K562 (cell line): Measurements from ENCODE around the gene RINT1. TPM values are rescaled to one million over a fixed set of nuclear protein-coding genes. Genes with fewer than 3 reads are reported as not detected.

Source experiments
- ADNP ChIP-seq: fragments of 200-800 bp; sonication (Bioruptor generic); IDR thresholded peaks from 2 replicates; pipeline ENCODE4 v1.6.1; 2016; ENCODE audit warnings: missing genetic modification characterization, missing compliant biosample characterization
- ATF1 ChIP-seq, 2 experiments: fragments of 450-650 bp in 1 of 2; IDR thresholded peaks; 2 replicates each; pipeline ENCODE4 v1.6.1; 2016; ENCODE audit warnings: missing compliant biosample characterization in 1 of 2, missing genetic modification characterization in 1 of 2
- ATF3 ChIP-seq, 2 experiments: fragments of 450-650 bp in 1 of 2; sonication (generic) in 1 of 2; formaldehyde crosslinking in 1 of 2; IDR thresholded peaks in 1 of 2; conservative IDR thresholded peaks in 1 of 2; 2 replicates each; pipeline versions ENCODE4 v1.6.1 to v1.8.1; 2016 to 2023; ENCODE audit warnings: mild to moderate bottlenecking in 2 of 2, moderate library complexity in 2 of 2, inconsistent platforms in 1 of 2, missing genetic modification reagents in 1 of 2
- DACH1 ChIP-seq: fragments of 450-650 bp; IDR thresholded peaks from 2 replicates; pipeline ENCODE4 v1.6.1; 2018; ENCODE audit not compliant: partially characterized antibody
- DNMT1 ChIP-seq: fragments of 450-650 bp; IDR thresholded peaks from 2 replicates; pipeline ENCODE4 v1.6.1; 2016; ENCODE audit warnings: antibody characterized with exemption, mild to moderate bottlenecking
- GABPA ChIP-seq: fragments of 200-800 bp; sonication (Bioruptor generic); conservative IDR thresholded peaks from 2 replicates; pipeline ENCODE4 v1.6.1; 2016; ENCODE audit warnings: low read depth, missing genetic modification characterization, missing compliant biosample characterization
- JUND ChIP-seq, 2 experiments: IDR thresholded peaks; 2 replicates in 1 of 2; 3 replicates in 1 of 2; pipeline ENCODE4 v1.6.1; 2011; ENCODE audit warnings: borderline replicate concordance in 2 of 2, low read depth in 2 of 2, low read length in 2 of 2, improper control_type of control experiment in 1 of 2, missing biosample characterization in 1 of 2, missing genetic modification characterization in 1 of 2, missing genetic modification reagents in 1 of 2
- NFE2L1 ChIP-seq: fragments of 450-650 bp; IDR thresholded peaks from 2 replicates; pipeline ENCODE4 v1.6.1; 2016; ENCODE audit warnings: missing genetic modification characterization, low read depth, mild to moderate bottlenecking, missing compliant biosample characterization, moderate library complexity, borderline replicate concordance
- PCBP1 ChIP-seq: fragments of 200-400 bp; formaldehyde crosslinking; IDR thresholded peaks from 2 replicates; pipeline ENCODE4 v1.6.1; 2018; ENCODE audit warnings: mild to moderate bottlenecking, low read depth, low read length; ENCODE audit not compliant: poor library complexity, severe bottlenecking
- RBM15 ChIP-seq: fragments of 200-400 bp; formaldehyde crosslinking; IDR thresholded peaks from 2 replicates; pipeline ENCODE4 v1.6.1; 2018; ENCODE audit warnings: mild to moderate bottlenecking, low read length, moderate library complexity; ENCODE audit not compliant: insufficient read depth
- RFX5 ChIP-seq: IDR thresholded peaks from 2 replicates; pipeline ENCODE4 v1.6.1; 2011; ENCODE audit warnings: low read depth, mild to moderate bottlenecking, improper control_type of control experiment, low read length
- SPI1 ChIP-seq: IDR thresholded peaks from 2 replicates; pipeline ENCODE4 v1.6.1; 2011; ENCODE audit warnings: low read depth, low read length, control low read depth, borderline replicate concordance
- TAF9B ChIP-seq: fragments of 450-650 bp; IDR thresholded peaks from 2 replicates; pipeline ENCODE4 v1.6.1; 2018; ENCODE audit warnings: mild to moderate bottlenecking; ENCODE audit not compliant: partially characterized antibody
- THRA ChIP-seq: fragments of 450-650 bp; IDR thresholded peaks from 2 replicates; pipeline ENCODE4 v1.6.1; 2017; ENCODE audit warnings: mild to moderate bottlenecking, moderate library complexity
- ZNF239 ChIP-seq: fragments of 250-450 bp; sonication (Bioruptor Pico); IDR thresholded peaks from 2 replicates; pipeline ENCODE4 v1.4.0; 2020; ENCODE audit warnings: mild to moderate bottlenecking
- ZNF445 ChIP-seq: fragments of 250-450 bp; sonication (Bioruptor Pico); IDR thresholded peaks from 2 replicates; pipeline ENCODE4 v1.4.0; 2020; ENCODE audit warnings: low read depth, mild to moderate bottlenecking, moderate library complexity
- polyA plus RNA-seq, 8 experiments: library from polyadenylated mRNA; depleted of rRNA in 4 of 8; stranded (reverse) in 5 of 8; unstranded in 3 of 8; fragments of >200 nt; fragmentation: Nextera tagmentation in 2 of 8; fragmentation: Illumina TruSeq in 1 of 8; extraction: Ambion mirVana in 2 of 8; extraction: Trizol in 1 of 8; gene quantifications; 2 replicates each; pipeline versions ENCODE4 v1.2.1 to v1.2.3, GENCODE V29; 2011 to 2014; ENCODE audit warnings: inconsistent platforms in 1 of 8, missing spikeins in 1 of 8
- total RNA-seq, 7 experiments: library from RNA; depleted of rRNA in 6 of 7; stranded (reverse); fragments of >200 nt in 6 of 7; fragmentation: Illumina TruSeq in 2 of 7; extraction: Trizol in 2 of 7; gene quantifications; 2 replicates each; pipeline versions ENCODE4 v1.2.1 to v1.2.3, GENCODE V29; 2011 to 2021; ENCODE audit warnings: low replicate concordance in 1 of 7
- TF ChIP-seq, protein P1 (sequence below), 2 experiments: fragments of 150-350 bp in 1 of 2; IDR thresholded peaks; 2 replicates each; pipeline ENCODE4 v1.6.1; 2012 to 2016; ENCODE audit warnings: low read depth in 2 of 2, low read length in 2 of 2, mild to moderate bottlenecking in 1 of 2, moderate library complexity in 1 of 2
- TF ChIP-seq, protein P2 (sequence below): fragments of 250-450 bp; sonication (Bioruptor Pico); IDR thresholded peaks from 2 replicates; pipeline ENCODE4 v1.5.0; 2022; ENCODE audit warnings: mild to moderate bottlenecking

RINT1 gene
- total and polyA plus RNA-seq, 9 of the 15 experiments (the other 6 are each of a cell fraction or from before 2014, with no cell fraction given) = 21.3 to 74.3 (median 27.4) TPM

- TF ChIP-seq, protein P1, sequence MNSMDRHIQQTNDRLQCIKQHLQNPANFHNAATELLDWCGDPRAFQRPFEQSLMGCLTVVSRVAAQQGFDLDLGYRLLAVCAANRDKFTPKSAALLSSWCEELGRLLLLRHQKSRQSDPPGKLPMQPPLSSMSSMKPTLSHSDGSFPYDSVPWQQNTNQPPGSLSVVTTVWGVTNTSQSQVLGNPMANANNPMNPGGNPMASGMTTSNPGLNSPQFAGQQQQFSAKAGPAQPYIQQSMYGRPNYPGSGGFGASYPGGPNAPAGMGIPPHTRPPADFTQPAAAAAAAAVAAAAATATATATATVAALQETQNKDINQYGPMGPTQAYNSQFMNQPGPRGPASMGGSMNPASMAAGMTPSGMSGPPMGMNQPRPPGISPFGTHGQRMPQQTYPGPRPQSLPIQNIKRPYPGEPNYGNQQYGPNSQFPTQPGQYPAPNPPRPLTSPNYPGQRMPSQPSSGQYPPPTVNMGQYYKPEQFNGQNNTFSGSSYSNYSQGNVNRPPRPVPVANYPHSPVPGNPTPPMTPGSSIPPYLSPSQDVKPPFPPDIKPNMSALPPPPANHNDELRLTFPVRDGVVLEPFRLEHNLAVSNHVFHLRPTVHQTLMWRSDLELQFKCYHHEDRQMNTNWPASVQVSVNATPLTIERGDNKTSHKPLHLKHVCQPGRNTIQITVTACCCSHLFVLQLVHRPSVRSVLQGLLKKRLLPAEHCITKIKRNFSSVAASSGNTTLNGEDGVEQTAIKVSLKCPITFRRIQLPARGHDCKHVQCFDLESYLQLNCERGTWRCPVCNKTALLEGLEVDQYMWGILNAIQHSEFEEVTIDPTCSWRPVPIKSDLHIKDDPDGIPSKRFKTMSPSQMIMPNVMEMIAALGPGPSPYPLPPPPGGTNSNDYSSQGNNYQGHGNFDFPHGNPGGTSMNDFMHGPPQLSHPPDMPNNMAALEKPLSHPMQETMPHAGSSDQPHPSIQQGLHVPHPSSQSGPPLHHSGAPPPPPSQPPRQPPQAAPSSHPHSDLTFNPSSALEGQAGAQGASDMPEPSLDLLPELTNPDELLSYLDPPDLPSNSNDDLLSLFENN (IDR thresholded peaks at IDR 0.05; ENCODE audit: low read depth in 2 of 2, low read length in 2 of 2) = no peak
- TF ChIP-seq THRA = no peak
- TF ChIP-seq ATF3 (IDR thresholded peaks at IDR 0.05) = peak; percentile 52
- TF ChIP-seq ATF3 (CRISPR knock-in tag; conservative IDR thresholded peaks at IDR 0.05) = no peak
- no peak for TF ChIP-seq ADNP (tag)
- no peak for TF ChIP-seq NFE2L1 (tag)
- TF ChIP-seq RFX5 = no peak
- no peak for TF ChIP-seq ZNF239 (CRISPR knock-in tag)
- TF ChIP-seq, protein P2, sequence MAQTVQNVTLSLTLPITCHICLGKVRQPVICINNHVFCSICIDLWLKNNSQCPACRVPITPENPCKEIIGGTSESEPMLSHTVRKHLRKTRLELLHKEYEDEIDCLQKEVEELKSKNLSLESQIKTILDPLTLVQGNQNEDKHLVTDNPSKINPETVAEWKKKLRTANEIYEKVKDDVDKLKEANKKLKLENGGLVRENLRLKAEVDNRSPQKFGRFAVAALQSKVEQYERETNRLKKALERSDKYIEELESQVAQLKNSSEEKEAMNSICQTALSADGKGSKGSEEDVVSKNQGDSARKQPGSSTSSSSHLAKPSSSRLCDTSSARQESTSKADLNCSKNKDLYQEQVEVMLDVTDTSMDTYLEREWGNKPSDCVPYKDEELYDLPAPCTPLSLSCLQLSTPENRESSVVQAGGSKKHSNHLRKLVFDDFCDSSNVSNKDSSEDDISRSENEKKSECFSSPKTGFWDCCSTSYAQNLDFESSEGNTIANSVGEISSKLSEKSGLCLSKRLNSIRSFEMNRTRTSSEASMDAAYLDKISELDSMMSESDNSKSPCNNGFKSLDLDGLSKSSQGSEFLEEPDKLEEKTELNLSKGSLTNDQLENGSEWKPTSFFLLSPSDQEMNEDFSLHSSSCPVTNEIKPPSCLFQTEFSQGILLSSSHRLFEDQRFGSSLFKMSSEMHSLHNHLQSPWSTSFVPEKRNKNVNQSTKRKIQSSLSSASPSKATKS = no peak
- no peak for TF ChIP-seq ATF1 (CRISPR knock-in tag; IDR thresholded peaks at IDR 0.05)
- 0 out of 2 replicates have a peak, but pooled peaks have one; percentile 13 for TF ChIP-seq ATF1 (tag; IDR thresholded peaks at IDR 0.05)
- no peak for TF ChIP-seq TAF9B
- TF ChIP-seq JUND (IDR thresholded peaks at IDR 0.05; ENCODE audit: borderline replicate concordance, low read depth, low read length) = no peak
- no peak for TF ChIP-seq JUND (tag; IDR thresholded peaks at IDR 0.05; ENCODE audit: borderline replicate concordance, low read depth, low read length)
- TF ChIP-seq PCBP1 = no peak
- no peak for TF ChIP-seq ZNF445 (CRISPR knock-in tag)
- TF ChIP-seq GABPA (tag) = no peak
- no peak for TF ChIP-seq RBM15
- no peak for TF ChIP-seq SPI1
- no peak for TF ChIP-seq DNMT1
- no peak for TF ChIP-seq DACH1
Measured at GRCh38 chr7:105585850-105586500, 54.0 kb downstream of the RINT1 start (continued).
